B cell (primary cell): Measurements from ENCODE around the gene PRKACA.

Source experiments
- EZH2 ChIP-seq: IDR thresholded peaks from 2 replicates; pipeline ENCODE4 v1.6.1; 2012; ENCODE audit warnings: borderline replicate concordance, low read depth, mild to moderate bottlenecking, moderate library complexity, low read length; ENCODE audit not compliant: insufficient read depth, poor library complexity, severe bottlenecking
- TF ChIP-seq, protein P1 (sequence below): fragments of 200-600 bp; IDR thresholded peaks from one replicate; pipeline ENCODE4 v1.8.0; 2022; ENCODE audit warnings: antibody characterized with exemption, mild to moderate bottlenecking

DNA sequence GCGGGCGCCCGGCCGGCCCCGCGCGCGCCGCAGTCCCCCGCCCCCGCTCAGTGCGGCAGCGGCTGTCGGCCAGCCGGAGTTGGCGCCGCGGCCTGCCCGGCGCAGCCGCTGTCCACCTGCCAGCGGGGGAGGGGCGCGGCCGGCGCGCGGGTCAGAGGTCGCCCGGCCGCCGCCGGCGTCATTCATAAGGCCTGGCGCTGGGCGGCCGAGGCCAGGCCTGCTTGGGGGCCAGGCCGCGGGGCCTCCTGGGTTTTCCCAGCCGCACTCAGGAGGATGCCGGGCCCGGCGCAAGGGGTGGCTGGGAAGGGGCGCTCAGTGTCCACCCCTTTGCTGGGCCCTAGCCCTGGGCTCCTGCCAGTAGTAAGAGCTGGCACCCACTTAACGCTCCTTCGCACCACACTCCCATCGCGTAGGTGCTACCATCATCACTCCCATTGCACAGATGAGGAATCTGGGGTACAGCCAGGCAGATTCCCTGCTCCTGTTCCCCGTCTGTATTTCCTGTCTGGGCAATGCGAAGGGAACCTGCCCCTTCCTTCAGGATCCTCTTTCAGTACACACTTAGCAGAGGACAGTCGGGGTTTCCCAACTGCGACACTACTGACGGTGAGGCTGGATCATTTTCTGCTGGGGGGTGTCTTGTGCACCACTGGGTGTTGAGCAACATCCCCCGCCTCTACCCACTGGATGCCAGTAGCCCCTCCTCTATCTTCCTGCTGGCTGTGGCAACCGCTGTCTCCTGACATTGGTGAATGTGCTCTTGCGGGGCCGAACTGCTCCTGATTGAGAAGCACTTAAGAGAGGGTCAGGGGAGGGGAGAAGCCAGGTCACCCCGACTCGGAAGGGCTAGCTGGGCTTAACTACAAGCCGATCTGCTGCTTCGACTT is 846 bp upstream of the PRKACA start:
- TF ChIP-seq, protein P1, sequence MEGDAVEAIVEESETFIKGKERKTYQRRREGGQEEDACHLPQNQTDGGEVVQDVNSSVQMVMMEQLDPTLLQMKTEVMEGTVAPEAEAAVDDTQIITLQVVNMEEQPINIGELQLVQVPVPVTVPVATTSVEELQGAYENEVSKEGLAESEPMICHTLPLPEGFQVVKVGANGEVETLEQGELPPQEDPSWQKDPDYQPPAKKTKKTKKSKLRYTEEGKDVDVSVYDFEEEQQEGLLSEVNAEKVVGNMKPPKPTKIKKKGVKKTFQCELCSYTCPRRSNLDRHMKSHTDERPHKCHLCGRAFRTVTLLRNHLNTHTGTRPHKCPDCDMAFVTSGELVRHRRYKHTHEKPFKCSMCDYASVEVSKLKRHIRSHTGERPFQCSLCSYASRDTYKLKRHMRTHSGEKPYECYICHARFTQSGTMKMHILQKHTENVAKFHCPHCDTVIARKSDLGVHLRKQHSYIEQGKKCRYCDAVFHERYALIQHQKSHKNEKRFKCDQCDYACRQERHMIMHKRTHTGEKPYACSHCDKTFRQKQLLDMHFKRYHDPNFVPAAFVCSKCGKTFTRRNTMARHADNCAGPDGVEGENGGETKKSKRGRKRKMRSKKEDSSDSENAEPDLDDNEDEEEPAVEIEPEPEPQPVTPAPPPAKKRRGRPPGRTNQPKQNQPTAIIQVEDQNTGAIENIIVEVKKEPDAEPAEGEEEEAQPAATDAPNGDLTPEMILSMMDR = no peak
- TF ChIP-seq EZH2 = no peak
